NT2/D1 (cell line): ENCODE results near the gene PRR11.

Source experiments
- DNase-seq: peaks from one replicate; pipeline ENCODE4 v3.0.0-alpha.2; 2011; ENCODE audit warnings: low read depth, low spot score
- H3K27me3 ChIP-seq: 2 replicates; pipeline ENCODE4 v1.6.0; 2011; ENCODE audit warnings: mild to moderate bottlenecking; ENCODE audit not compliant: insufficient read length, insufficient read depth
- H3K36me3 ChIP-seq: 2 replicates; pipeline ENCODE4 v1.6.1; 2011; ENCODE audit warnings: mild to moderate bottlenecking, low read length, mixed read lengths; ENCODE audit not compliant: insufficient read depth, insufficient read length
- H3K4me1 ChIP-seq: 2 replicates; pipeline ENCODE4 v1.5.1; 2011; ENCODE audit not compliant: insufficient read depth, insufficient read length
- H3K4me3 ChIP-seq: 2 replicates; pipeline ENCODE4 v1.5.1; 2011; ENCODE audit warnings: low read depth; ENCODE audit not compliant: insufficient read length
- H3K9ac ChIP-seq: 2 replicates; pipeline ENCODE4 v1.6.0; 2011; ENCODE audit warnings: low read depth; ENCODE audit not compliant: insufficient read length
- H3K9me3 ChIP-seq: 2 replicates; pipeline ENCODE4 v1.5.1; 2011; ENCODE audit warnings: mild to moderate bottlenecking, low read length; ENCODE audit not compliant: insufficient read depth
- SUZ12 ChIP-seq: IDR thresholded peaks from 2 replicates; pipeline ENCODE4 v1.6.1; 2011; ENCODE audit not compliant: insufficient read length, insufficient read depth; ENCODE audit errors: extremely low read depth
- YY1 ChIP-seq: IDR thresholded peaks from 2 replicates; pipeline ENCODE4 v1.6.1; 2011; ENCODE audit not compliant: insufficient read length, insufficient read depth
- ZNF274 ChIP-seq: IDR thresholded peaks from 2 replicates; pipeline ENCODE4 v1.6.1; 2011; ENCODE audit warnings: mild to moderate bottlenecking, low read depth, low read length

PRR11 gene

DNA sequence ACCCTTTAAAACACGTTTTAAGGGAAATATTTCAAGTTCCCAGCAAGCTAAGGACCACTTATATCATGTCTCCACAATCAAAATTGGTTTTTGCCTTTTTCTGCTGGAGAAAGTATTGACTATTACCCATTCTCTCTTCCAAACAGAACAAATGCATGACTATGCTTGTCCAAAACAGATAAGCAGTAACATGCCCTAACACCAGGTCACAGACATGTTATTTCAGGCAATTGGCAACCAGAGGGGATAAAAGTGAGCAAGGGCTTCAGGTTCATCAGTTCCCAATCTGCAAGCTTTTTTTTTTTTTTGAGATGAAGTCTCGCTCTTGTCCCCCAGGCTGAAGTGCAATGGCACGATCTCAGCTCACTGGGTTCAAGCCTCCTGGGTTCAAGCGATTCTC, 15.6 kb upstream of the PRR11 start:
- no peak for DNase-seq
- H3K27me3 ChIP-seq, result no peaks in the 10 kb centered on the region
- TF ChIP-seq YY1 (no peak), SUZ12 (no peak), ZNF274 (no peak)
- no peak overlapping the region for H3K4me3 ChIP-seq
- H3K9ac ChIP-seq, result no peak overlapping the region
- H3K36me3 ChIP-seq, result peaks cover 19% of the 10 kb centered on the region
- H3K9me3 ChIP-seq, result no peaks in the 10 kb centered on the region
- H3K4me1 ChIP-seq, result peaks cover 3% of the 10 kb centered on the region

DNA sequence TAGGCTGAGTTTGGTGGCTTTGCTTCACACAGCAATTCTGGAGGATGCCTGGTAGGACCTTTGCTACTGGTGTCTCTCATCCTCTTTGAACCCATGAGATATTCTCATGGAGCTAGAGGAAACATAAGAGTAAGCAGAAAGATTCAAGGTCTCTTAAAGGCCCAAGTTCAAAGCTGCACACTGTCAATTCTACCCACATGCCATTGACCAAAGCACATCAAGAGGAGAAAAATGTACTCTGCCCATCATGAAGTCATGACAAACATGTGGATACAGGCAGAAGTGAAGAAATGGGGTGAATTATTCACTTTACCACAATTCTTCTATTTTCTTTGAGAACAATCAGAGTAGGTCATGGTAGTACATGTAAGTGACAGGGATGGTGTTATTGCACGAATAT, 13.7 kb upstream of the PRR11 start:
- no peak overlapping the region for H3K4me3 ChIP-seq
- H3K27me3 ChIP-seq, result no peaks in the 10 kb centered on the region
- peaks cover 30% of the 10 kb centered on the region for H3K36me3 ChIP-seq
- DNase-seq, result no peak
- H3K9me3 ChIP-seq, result no peaks in the 10 kb centered on the region
- H3K9ac ChIP-seq, result no peak overlapping the region
- peaks cover 3% of the 10 kb centered on the region for H3K4me1 ChIP-seq
- TF ChIP-seq SUZ12, result no peak
- no peak for TF ChIP-seq ZNF274
- no peak for TF ChIP-seq YY1

GRCh38 chr17:59145571-59146096, 9.9 kb upstream of the PRR11 start:
- H3K4me1 ChIP-seq, result peaks cover 3% of the 10 kb centered on the region
- no peak overlapping the region for H3K4me3 ChIP-seq
- TF ChIP-seq ZNF274 (no peak), SUZ12 (no peak), YY1 (no peak)
- H3K9me3 ChIP-seq, result no peaks in the 10 kb centered on the region
- no peak for DNase-seq
- peaks cover 36% of the 10 kb centered on the region for H3K36me3 ChIP-seq
- H3K27me3 ChIP-seq, result no peaks in the 10 kb centered on the region
- no peak overlapping the region for H3K9ac ChIP-seq

DNA sequence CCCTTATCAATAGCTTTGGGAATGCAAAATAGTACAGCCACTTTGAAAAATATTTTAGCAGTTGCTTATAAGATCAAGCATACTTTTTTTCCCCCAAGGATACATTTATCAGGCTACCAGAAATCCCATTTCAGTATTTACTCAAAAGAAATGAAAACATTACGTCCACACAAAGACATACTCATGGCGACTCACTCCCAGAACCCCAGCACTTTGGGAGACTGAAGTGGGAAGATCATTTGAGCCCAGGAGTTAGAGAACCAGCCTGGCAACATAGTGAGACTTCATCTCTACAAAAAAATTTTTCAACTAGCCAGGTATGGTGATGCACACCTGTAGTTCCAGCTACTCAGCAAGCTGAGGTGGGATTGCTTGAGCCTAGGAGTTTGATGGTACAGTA, 6.5 kb upstream of the PRR11 start:
- TF ChIP-seq SUZ12 (no peak), ZNF274 (no peak), YY1 (no peak)
- Histone ChIP-seq H3K4me1 (peaks cover 3% of the 10 kb centered on the region), H3K36me3 (peaks cover 36% of the 10 kb centered on the region), H3K4me3 (no peak overlapping the region), H3K9me3 (no peaks in the 10 kb centered on the region), H3K27me3 (no peaks in the 10 kb centered on the region), H3K9ac (no peak overlapping the region)
- no peak for DNase-seq

DNA sequence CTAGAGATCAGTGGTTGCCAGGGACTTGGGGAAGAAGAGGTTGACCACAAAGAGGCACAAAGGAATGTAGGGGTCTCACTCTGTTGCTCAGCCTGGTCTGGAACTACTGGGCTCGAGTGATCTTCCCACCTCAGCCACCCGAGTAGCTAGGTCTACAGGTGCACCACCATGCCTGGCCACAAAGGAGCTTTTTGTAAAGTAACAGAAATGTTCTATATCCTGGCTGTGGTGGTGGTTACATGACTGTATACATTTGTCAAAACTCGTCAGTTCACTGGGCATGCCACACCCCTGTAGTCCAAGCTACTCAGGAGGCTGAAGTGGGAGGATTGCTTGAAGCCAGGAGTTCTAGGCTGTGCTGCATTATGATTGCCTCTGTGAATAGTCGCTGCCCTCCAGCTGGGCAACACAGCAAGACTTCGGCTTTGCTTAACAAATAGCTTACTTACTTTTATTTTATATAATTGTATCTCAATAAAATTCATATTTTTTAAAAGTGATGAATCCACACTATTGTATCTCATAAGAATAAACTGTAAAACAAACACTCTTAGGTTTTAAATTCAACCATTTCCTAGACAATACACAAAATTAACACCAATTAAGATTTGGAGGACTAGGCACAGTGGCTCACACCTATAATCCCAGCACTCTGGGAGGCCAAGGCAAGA, 5.6 kb upstream of the PRR11 start:
- no peak for DNase-seq
- no peak for TF ChIP-seq ZNF274
- no peak for TF ChIP-seq SUZ12
- no peak for TF ChIP-seq YY1
- no peaks in the 10 kb centered on the region for H3K27me3 ChIP-seq
- no peak overlapping the region for H3K4me3 ChIP-seq
- peaks cover 3% of the 10 kb centered on the region for H3K4me1 ChIP-seq
- no peak overlapping the region for H3K9ac ChIP-seq
- peaks cover 32% of the 10 kb centered on the region for H3K36me3 ChIP-seq
- H3K9me3 ChIP-seq, result no peaks in the 10 kb centered on the region

GRCh38 chr17:59151006-59151405, 4.5 kb upstream of the PRR11 start:
- DNase-seq, result no peak
- peaks cover 23% of the 10 kb centered on the region for H3K36me3 ChIP-seq
- peaks cover 3% of the 10 kb centered on the region for H3K4me1 ChIP-seq
- no peak overlapping the region for H3K4me3 ChIP-seq
- no peak overlapping the region for H3K9ac ChIP-seq
- TF ChIP-seq YY1 (no peak), SUZ12 (no peak), ZNF274 (no peak)
- no peaks in the 10 kb centered on the region for H3K27me3 ChIP-seq
- H3K9me3 ChIP-seq, result no peaks in the 10 kb centered on the region

DNA sequence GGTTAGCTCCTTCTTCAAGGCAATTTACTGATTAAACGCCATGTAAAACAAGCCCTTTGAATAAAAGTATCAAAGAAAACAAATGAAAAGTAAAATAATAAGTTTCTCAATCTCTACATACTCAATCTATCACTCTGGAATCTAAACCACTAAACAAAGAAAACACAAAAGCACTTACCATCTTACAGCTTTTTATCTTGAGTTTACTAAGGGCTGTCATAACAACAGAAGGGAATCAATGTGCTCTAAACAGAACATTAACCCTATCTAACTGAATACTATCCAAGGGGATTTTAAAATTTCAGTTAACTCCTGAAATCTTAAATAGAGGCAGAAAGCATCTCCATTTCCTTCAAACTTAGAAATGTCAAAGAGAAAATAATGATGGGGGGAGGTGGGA, 4.0 kb upstream of the PRR11 start:
- H3K36me3 ChIP-seq, result peaks cover 20% of the 10 kb centered on the region
- H3K9me3 ChIP-seq, result no peaks in the 10 kb centered on the region
- H3K4me3 ChIP-seq, result no peak overlapping the region
- H3K27me3 ChIP-seq, result no peaks in the 10 kb centered on the region
- peaks cover 3% of the 10 kb centered on the region for H3K4me1 ChIP-seq
- no peak overlapping the region for H3K9ac ChIP-seq
- TF ChIP-seq SUZ12, result no peak
- TF ChIP-seq YY1, result no peak
- TF ChIP-seq ZNF274, result no peak
- DNase-seq, result no peak
